Fibroblast of lung (primary cell): ENCODE results near the gene CCDC174. TPM values are rescaled to one million over a fixed set of nuclear protein-coding genes. Genes with fewer than 3 reads are reported as not detected.

Experiments used
- DNase-seq, 2 donors: peaks; one replicate each; pipeline versions ENCODE4 v3.0.0 to v3.0.0-alpha.2; 2010; ENCODE audit warnings: low read depth in 2 of 2
- H2AFZ ChIP-seq: 2 replicates; pipeline ENCODE4 v1.5.1; 2012; ENCODE audit warnings: low read length, control low read depth, inconsistent platforms
- H3K27ac ChIP-seq: 2 replicates; pipeline ENCODE4 v1.5.1; 2011; ENCODE audit warnings: low read length, control low read depth; ENCODE audit not compliant: insufficient read depth
- H3K27me3 ChIP-seq: 2 replicates; pipeline ENCODE4 v1.5.1; 2011; ENCODE audit warnings: mild to moderate bottlenecking, low read length; ENCODE audit not compliant: control insufficient read depth, insufficient read depth
- H3K36me3 ChIP-seq: 2 replicates; pipeline ENCODE4 v1.5.1; 2011; ENCODE audit warnings: low read length; ENCODE audit not compliant: control insufficient read depth, insufficient read depth
- H3K4me1 ChIP-seq: 2 replicates; pipeline ENCODE4 v1.5.1; 2011; ENCODE audit warnings: low read length; ENCODE audit not compliant: control insufficient read depth, insufficient read depth; ENCODE audit errors: extremely low read depth
- H3K4me2 ChIP-seq: 2 replicates; pipeline ENCODE4 v1.5.1; 2011; ENCODE audit warnings: low read length, control low read depth; ENCODE audit not compliant: insufficient read depth; ENCODE audit errors: extremely low read depth
- H3K4me3 ChIP-seq, 4 experiments: fragments of 200-600 bp in 1 of 4; sonication (generic) in 1 of 4; replicated peaks in 1 of 4; 2 replicates each; pipeline ENCODE4 v1.5.1; 2011 to 2016; ENCODE audit warnings: low read length in 4 of 4, low read depth in 3 of 4, mild to moderate bottlenecking in 3 of 4, control low read depth in 2 of 4, inconsistent platforms in 1 of 4, mixed read lengths in 1 of 4; ENCODE audit not compliant: insufficient read depth in 1 of 4; ENCODE audit errors: control extremely low read depth in 1 of 4
- H3K79me2 ChIP-seq: 2 replicates; pipeline ENCODE4 v1.5.1; 2012; ENCODE audit warnings: mild to moderate bottlenecking, low read length, inconsistent platforms; ENCODE audit not compliant: control insufficient read depth, insufficient read depth
- H3K9ac ChIP-seq: 2 replicates; pipeline ENCODE4 v1.5.1; 2011; ENCODE audit warnings: mild to moderate bottlenecking, low read length, control low read depth; ENCODE audit not compliant: insufficient read depth
- H3K9me3 ChIP-seq: 2 replicates; pipeline ENCODE4 v1.5.1; 2012; ENCODE audit warnings: low read depth, low read length; ENCODE audit not compliant: control insufficient read depth, insufficient read depth
- H4K20me1 ChIP-seq: 2 replicates; pipeline ENCODE4 v1.5.1; 2011; ENCODE audit warnings: low read length; ENCODE audit not compliant: control insufficient read depth, insufficient read depth; ENCODE audit errors: extremely low read depth
- EZH2 ChIP-seq: IDR thresholded peaks from 2 replicates; pipeline ENCODE4 v1.5.1; 2012; ENCODE audit warnings: low read length, control low read depth, mild to moderate bottlenecking; ENCODE audit errors: missing control alignments
- polyA plus RNA-seq, 2 donors: library from polyadenylated mRNA; depleted of rRNA in 1 of 2; stranded (reverse) in 1 of 2; unstranded in 1 of 2; fragments of >200 nt; gene quantifications; 2 replicates each; pipeline ENCODE4 v1.2.1, GENCODE V29; 2011 to 2012; ENCODE audit warnings: missing spikeins in 1 of 2
- total RNA-seq: library from RNA; depleted of rRNA; stranded (reverse); fragments of >200 nt; gene quantifications from 2 replicates; pipeline ENCODE4 v1.2.1, GENCODE V29; 2014
- TF ChIP-seq, protein P1 (sequence below), 2 donors: IDR thresholded peaks in 1 of 2; conservative IDR thresholded peaks in 1 of 2; 1 replicate in 1 of 2; 2 replicates in 1 of 2; pipeline ENCODE4 v1.5.1; 2011 to 2012; ENCODE audit warnings: low read length in 2 of 2, control low read depth in 1 of 2, inconsistent platforms in 1 of 2, low read depth in 1 of 2, mild to moderate bottlenecking in 1 of 2

Gene CCDC174
- total and polyA plus RNA-seq, 2 donors (not counting 1 experiment from before 2014, with no cell fraction given), result 12.7 to 14.4 TPM

DNA sequence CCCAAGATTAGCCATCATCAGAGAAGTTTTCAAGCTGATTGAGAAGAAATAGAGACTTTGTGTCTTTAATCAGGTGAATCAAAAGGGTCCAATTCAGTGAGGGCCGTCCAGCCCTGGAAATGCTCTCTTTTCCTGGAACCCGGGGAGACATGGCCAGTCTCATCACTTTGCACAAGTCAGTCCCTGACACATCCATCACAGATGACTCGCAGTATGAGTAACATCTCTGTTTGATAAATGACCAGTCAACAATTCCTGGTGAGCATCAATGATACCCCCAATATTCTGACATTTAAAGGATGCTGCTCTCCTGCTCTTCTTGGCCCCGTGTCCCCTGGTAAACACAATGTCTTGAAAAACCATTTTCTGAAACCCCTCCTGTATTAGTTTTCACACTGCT lies 50.1 kb downstream of the CCDC174 start:
- no peak overlapping the region for H3K4me2 ChIP-seq
- H3K9ac ChIP-seq, result no peak overlapping the region
- TF ChIP-seq EZH2, result no peak
- TF ChIP-seq, protein P1, sequence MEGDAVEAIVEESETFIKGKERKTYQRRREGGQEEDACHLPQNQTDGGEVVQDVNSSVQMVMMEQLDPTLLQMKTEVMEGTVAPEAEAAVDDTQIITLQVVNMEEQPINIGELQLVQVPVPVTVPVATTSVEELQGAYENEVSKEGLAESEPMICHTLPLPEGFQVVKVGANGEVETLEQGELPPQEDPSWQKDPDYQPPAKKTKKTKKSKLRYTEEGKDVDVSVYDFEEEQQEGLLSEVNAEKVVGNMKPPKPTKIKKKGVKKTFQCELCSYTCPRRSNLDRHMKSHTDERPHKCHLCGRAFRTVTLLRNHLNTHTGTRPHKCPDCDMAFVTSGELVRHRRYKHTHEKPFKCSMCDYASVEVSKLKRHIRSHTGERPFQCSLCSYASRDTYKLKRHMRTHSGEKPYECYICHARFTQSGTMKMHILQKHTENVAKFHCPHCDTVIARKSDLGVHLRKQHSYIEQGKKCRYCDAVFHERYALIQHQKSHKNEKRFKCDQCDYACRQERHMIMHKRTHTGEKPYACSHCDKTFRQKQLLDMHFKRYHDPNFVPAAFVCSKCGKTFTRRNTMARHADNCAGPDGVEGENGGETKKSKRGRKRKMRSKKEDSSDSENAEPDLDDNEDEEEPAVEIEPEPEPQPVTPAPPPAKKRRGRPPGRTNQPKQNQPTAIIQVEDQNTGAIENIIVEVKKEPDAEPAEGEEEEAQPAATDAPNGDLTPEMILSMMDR (conservative IDR thresholded peaks at IDR 0.05 in 1 of 2, IDR thresholded peaks at IDR 0.05 in 1 of 2; ENCODE audit: low read depth in 1 of 2, low read length in 2 of 2), result no peak
- H3K27ac ChIP-seq, result no peak overlapping the region
- H3K4me1 ChIP-seq, result no peaks in the 10 kb centered on the region
- H3K9me3 ChIP-seq, result no peaks in the 10 kb centered on the region
- H3K36me3 ChIP-seq, result no peaks in the 10 kb centered on the region
- H4K20me1 ChIP-seq, result no peaks in the 10 kb centered on the region
- no peaks in the 10 kb centered on the region for H3K79me2 ChIP-seq
- no peak overlapping the region for H2AFZ ChIP-seq
- DNase-seq, result no peak
- H3K4me3 ChIP-seq, result no peak overlapping the region
- H3K27me3 ChIP-seq, result no peaks in the 10 kb centered on the region

DNA sequence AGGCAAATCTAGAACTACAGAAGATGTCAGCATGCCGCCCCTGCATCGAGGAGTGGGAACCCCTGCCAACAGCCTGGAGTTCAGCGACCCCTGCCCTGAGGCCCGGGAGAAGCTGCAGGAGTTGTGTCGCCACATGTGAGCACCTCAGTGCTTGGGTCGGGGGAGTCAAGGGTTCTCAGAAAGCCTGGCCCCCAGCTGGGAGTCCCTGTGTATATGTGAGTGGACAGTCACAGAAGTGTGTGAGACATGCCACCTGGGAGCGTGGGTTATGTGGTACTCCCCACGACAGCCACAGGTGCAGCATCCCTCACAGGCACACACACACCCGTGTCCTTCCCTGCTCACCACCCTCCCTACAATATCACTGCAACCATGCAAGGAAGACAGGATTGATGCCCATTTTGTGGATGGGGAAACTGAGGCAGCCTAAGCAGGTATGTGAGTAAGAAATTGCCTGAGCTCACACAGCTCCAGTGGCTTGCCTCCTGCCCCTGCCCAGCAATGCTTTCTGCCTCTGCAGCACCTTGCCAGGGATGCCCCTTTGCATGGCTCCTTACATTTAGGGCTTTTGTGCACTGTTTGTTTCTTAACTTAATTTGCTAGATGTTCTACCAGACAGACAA lies 51.7 kb downstream of the CCDC174 start:
- Histone ChIP-seq H3K79me2 (no peaks in the 10 kb centered on the region), H3K4me3 (no peak overlapping the region), H3K36me3 (no peaks in the 10 kb centered on the region), H4K20me1 (no peaks in the 10 kb centered on the region), H3K27ac (no peak overlapping the region), H3K27me3 (no peaks in the 10 kb centered on the region), H2AFZ (no peak overlapping the region), H3K4me1 (no peaks in the 10 kb centered on the region), H3K9ac (no peak overlapping the region), H3K9me3 (no peaks in the 10 kb centered on the region), H3K4me2 (no peak overlapping the region)
- no peak for TF ChIP-seq EZH2
- TF ChIP-seq, protein P1 (conservative IDR thresholded peaks at IDR 0.05 in 1 of 2, IDR thresholded peaks at IDR 0.05 in 1 of 2; ENCODE audit: low read depth in 1 of 2, low read length in 2 of 2), result no peak
- DNase-seq, result no peak

DNA sequence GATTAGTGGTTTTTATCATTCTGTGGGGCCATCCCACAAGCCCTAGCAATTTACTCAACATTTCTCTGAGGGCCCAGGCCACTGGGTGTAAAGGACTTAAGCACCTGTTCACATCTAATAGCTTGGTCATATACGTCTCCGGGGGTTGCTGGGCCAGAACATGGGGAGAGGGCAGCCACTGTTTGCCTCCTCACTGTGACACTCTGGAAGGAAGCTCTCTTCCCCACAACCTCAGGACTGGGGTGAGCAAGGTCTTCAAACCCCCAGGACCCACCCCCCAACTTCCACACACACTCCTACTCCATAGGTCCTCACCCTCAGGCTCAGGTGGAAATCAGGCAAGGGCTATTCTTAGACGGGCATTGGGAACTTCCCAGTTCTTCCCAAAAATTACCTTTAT lies 52.2 kb downstream of the CCDC174 start:
- Histone ChIP-seq H3K27me3 (no peaks in the 10 kb centered on the region), H3K4me3 (no peak overlapping the region), H3K4me2 (no peak overlapping the region), H3K36me3 (no peaks in the 10 kb centered on the region), H4K20me1 (no peaks in the 10 kb centered on the region), H3K9me3 (no peaks in the 10 kb centered on the region), H2AFZ (no peak overlapping the region), H3K27ac (no peak overlapping the region), H3K79me2 (no peaks in the 10 kb centered on the region), H3K4me1 (no peaks in the 10 kb centered on the region), H3K9ac (no peak overlapping the region)
- no peak for TF ChIP-seq EZH2
- TF ChIP-seq, protein P1 (conservative IDR thresholded peaks at IDR 0.05 in 1 of 2, IDR thresholded peaks at IDR 0.05 in 1 of 2; ENCODE audit: low read depth in 1 of 2, low read length in 2 of 2), result no peak
- DNase-seq, result no peak
